PC-9 (cell line): Measurements from ENCODE around the gene NOG. TPM values are rescaled to one million over a fixed set of nuclear protein-coding genes. Genes with fewer than 3 reads are reported as not detected.

Experiments
- BruUV-seq: library from RNA; stranded (reverse); fragments of 400-500 nt; replicated peaks from 2 replicates; lab custom pipeline; 2021; lab: Mats Ljungman, UMichigan
- CTCF ChIA-PET: fragments of 300-600 bp; sonication (Branson Sonifier 250); formaldehyde crosslinking; loops from one replicate; lab custom pipeline; 2022; ENCODE audit warnings: antibody characterized with exemption; lab: Charles Lee
- POLR2A ChIA-PET: fragments of 300-600 bp; sonication (Branson Sonifier 250); formaldehyde crosslinking; loops from one replicate; lab custom pipeline; 2022; ENCODE audit warnings: antibody characterized with exemption; ENCODE audit not compliant: unreplicated experiment; lab: Charles Lee
- DNase-seq, 2 experiments: peaks; one replicate each; pipeline versions ENCODE4 v3.0.0 to v3.0.0-alpha.2; 2015 to 2022; ENCODE audit warnings: mixed read lengths in 1 of 2
- H2AFZ ChIP-seq: fragments of 200-600 bp; sonication (generic); 2 replicates; pipeline ENCODE4 v1.8.1; 2017; ENCODE audit warnings: antibody characterized with exemption
- H3F3A ChIP-seq: fragments of 200-600 bp; sonication (generic); 2 replicates; pipeline ENCODE4 v1.8.1; 2017; ENCODE audit warnings: antibody characterized with exemption, mild to moderate bottlenecking, low read depth; ENCODE audit not compliant: insufficient read depth
- H3K27ac ChIP-seq: fragments of 200-600 bp; sonication (generic); 2 replicates; pipeline ENCODE4 v1.6.1; 2016; ENCODE audit warnings: mixed run types
- H3K27me3 ChIP-seq: fragments of 200-600 bp; sonication (generic); 2 replicates; pipeline ENCODE4 v1.6.1; 2016; ENCODE audit warnings: low read depth, mixed run types; ENCODE audit not compliant: insufficient read depth
- H3K36me3 ChIP-seq: fragments of 200-600 bp; sonication (generic); 2 replicates; pipeline ENCODE4 v1.6.1; 2016; ENCODE audit warnings: low read depth, mixed run types
- H3K4me1 ChIP-seq: fragments of 200-600 bp; sonication (generic); replicated peaks from 2 replicates; pipeline ENCODE4 v1.6.1; 2016; ENCODE audit warnings: mixed run types; ENCODE audit not compliant: insufficient read depth
- H3K4me2 ChIP-seq: fragments of 200-600 bp; sonication (generic); 2 replicates; pipeline ENCODE4 v1.6.1; 2017; ENCODE audit warnings: mixed run types
- H3K4me3 ChIP-seq: fragments of 200-600 bp; sonication (generic); 2 replicates; pipeline ENCODE4 v1.6.1; 2016; ENCODE audit warnings: mixed run types
- H3K79me2 ChIP-seq: fragments of 200-600 bp; sonication (generic); 2 replicates; pipeline ENCODE4 v1.6.1; 2017; ENCODE audit warnings: low read depth, mixed run types
- H3K9me2 ChIP-seq: fragments of 200-600 bp; sonication (generic); 2 replicates; pipeline ENCODE4 v1.8.1; 2017; ENCODE audit warnings: mild to moderate bottlenecking; ENCODE audit not compliant: insufficient read depth
- H3K9me3 ChIP-seq: fragments of 200-600 bp; sonication (generic); 2 replicates; pipeline ENCODE4 v1.8.1; 2016; ENCODE audit warnings: low read depth; ENCODE audit not compliant: insufficient read depth
- H4K20me1 ChIP-seq: fragments of 200-600 bp; sonication (generic); 2 replicates; pipeline ENCODE4 v1.8.1; 2017; ENCODE audit not compliant: insufficient read depth
- EZH2 ChIP-seq: fragments of 200-600 bp; sonication (generic); IDR thresholded peaks from 2 replicates; pipeline ENCODE4 v1.8.0; 2017; ENCODE audit warnings: antibody characterized with exemption, low read depth
- intact Hi-C: fragments of 100-400 bp; cut with micrococcal nuclease; formaldehyde crosslinking; loops from one replicate; pipeline ENCODE4 v1.10.0; 2022; ENCODE audit not compliant: unreplicated experiment
- total RNA-seq: library from RNA; stranded (reverse); gene quantifications from 2 replicates; pipeline ENCODE4 v1.2.3, GENCODE V29; 2021
- TF ChIP-seq, protein P1 (sequence below): fragments of 200-600 bp; sonication (generic); conservative IDR thresholded peaks from 2 replicates; pipeline ENCODE4 v1.6.1; 2017; ENCODE audit warnings: mixed run types, antibody characterized with exemption, mild to moderate bottlenecking, moderate library complexity

NOG gene
- total RNA-seq, 1 experiment from 2014 or later: 4.8 TPM

DNA sequence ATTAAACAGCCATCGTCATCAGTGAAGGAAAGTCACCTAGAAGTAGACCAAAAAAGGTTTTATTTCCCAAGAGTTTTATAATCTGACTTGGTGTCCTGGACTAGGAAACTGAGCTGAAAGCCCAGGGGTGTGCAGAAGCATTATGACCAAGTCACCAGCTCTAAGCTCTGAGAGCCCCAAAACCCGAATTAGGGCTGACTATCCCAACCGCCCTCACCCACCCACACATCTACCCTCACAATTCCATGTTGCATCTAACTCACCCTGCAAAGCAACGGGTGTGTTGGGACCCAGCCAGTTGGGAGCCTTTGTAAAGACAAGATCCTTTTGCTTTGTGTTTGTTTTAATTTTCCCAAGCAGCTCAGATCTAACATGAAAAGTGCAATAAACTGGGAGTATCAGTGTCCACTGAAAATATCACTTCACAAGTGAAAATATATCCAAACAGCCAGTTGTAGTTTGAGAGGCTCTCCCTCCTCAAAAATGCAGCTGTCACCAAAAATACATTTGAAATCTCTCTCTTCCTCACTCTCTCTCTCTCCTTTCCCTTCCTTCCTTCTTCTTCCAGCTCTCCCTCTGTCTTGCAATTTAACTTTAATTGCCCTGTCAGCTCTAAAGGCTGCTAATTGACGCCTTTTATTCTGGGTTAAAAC, 16.2 kb upstream of the NOG start:
- TF ChIP-seq, protein P1, sequence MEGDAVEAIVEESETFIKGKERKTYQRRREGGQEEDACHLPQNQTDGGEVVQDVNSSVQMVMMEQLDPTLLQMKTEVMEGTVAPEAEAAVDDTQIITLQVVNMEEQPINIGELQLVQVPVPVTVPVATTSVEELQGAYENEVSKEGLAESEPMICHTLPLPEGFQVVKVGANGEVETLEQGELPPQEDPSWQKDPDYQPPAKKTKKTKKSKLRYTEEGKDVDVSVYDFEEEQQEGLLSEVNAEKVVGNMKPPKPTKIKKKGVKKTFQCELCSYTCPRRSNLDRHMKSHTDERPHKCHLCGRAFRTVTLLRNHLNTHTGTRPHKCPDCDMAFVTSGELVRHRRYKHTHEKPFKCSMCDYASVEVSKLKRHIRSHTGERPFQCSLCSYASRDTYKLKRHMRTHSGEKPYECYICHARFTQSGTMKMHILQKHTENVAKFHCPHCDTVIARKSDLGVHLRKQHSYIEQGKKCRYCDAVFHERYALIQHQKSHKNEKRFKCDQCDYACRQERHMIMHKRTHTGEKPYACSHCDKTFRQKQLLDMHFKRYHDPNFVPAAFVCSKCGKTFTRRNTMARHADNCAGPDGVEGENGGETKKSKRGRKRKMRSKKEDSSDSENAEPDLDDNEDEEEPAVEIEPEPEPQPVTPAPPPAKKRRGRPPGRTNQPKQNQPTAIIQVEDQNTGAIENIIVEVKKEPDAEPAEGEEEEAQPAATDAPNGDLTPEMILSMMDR: no peak
- no peak for TF ChIP-seq EZH2

DNA sequence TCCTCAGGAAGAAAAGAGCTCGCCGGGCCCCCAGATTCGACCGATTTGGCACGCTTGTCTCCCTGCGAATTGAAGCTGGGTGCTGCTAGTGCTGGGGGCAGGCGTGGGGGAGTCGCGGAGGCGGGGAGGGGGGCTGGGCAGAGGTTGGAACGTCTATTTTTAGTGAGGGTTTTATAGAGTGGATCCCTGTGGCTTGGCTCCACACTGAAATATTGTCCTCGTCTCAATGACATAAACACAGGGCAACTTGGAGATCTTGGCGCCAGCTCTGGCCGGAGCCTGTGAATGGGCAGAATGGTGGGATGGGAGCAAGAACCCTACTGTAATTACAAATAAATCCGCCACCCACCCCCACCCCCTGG, 15.7 kb upstream of the NOG start:
- intact Hi-C loops: no loop called here
- ChIA-PET CTCF (no interaction called here), POLR2A (interaction anchor here (0.7 kb wide), 1 partner anchor 69 kb away, joined by 5 read pairs; no protein-coding TSS in a partner anchor)
- no peaks in the 10 kb centered on the region for H4K20me1 ChIP-seq
- H2AFZ ChIP-seq: no peak overlapping the region
- DNase-seq: no peak
- no peaks in the 10 kb centered on the region for H3K79me2 ChIP-seq
- H3K9me3 ChIP-seq: no peaks in the 10 kb centered on the region; the same call in 1 of the 2 replicates
- H3K27me3 ChIP-seq: peaks cover 28% of the 10 kb centered on the region; the same call in 1 of the 2 replicates
- TF ChIP-seq EZH2: no peak
- TF ChIP-seq, protein P1: no peak
- no peaks in the 10 kb centered on the region for H3K9me2 ChIP-seq
- no peak overlapping the region for H3K4me2 ChIP-seq
- H3K4me3 ChIP-seq: no peak overlapping the region
- no peaks in the 10 kb centered on the region for H3K36me3 ChIP-seq
- H3F3A ChIP-seq: no peaks in the 10 kb centered on the region
- BruUV-seq: no TSS peak
- no peaks in the 10 kb centered on the region for H3K4me1 ChIP-seq
- no peak overlapping the region for H3K27ac ChIP-seq

More for the DNA sequence above, 16.2 kb upstream of the NOG start:
- no peaks in the 10 kb centered on the region for H3K36me3 ChIP-seq
- no peaks in the 10 kb centered on the region for H3F3A ChIP-seq
- H3K4me3 ChIP-seq: no peak overlapping the region
- no peak overlapping the region for H3K27ac ChIP-seq
- no TSS peak for BruUV-seq
- intact Hi-C loops: no loop called here
- no peaks in the 10 kb centered on the region for H3K4me1 ChIP-seq
- H3K4me2 ChIP-seq: no peak overlapping the region
- no peaks in the 10 kb centered on the region; the same call in 1 of the 2 replicates for H3K9me3 ChIP-seq
- H3K9me2 ChIP-seq: no peaks in the 10 kb centered on the region
- ChIA-PET CTCF (no interaction called here), POLR2A (interaction anchor here (0.6 to 0.7 kb wide), 2 partner anchors 69 to 1010 kb away, joined by 5 read pairs; no protein-coding TSS in a partner anchor)
- H3K27me3 ChIP-seq: peaks cover 23% of the 10 kb centered on the region; the same call in 1 of the 2 replicates
- H2AFZ ChIP-seq: no peak overlapping the region
- H4K20me1 ChIP-seq: no peaks in the 10 kb centered on the region
- H3K79me2 ChIP-seq: no peaks in the 10 kb centered on the region
- no peak for DNase-seq

DNA sequence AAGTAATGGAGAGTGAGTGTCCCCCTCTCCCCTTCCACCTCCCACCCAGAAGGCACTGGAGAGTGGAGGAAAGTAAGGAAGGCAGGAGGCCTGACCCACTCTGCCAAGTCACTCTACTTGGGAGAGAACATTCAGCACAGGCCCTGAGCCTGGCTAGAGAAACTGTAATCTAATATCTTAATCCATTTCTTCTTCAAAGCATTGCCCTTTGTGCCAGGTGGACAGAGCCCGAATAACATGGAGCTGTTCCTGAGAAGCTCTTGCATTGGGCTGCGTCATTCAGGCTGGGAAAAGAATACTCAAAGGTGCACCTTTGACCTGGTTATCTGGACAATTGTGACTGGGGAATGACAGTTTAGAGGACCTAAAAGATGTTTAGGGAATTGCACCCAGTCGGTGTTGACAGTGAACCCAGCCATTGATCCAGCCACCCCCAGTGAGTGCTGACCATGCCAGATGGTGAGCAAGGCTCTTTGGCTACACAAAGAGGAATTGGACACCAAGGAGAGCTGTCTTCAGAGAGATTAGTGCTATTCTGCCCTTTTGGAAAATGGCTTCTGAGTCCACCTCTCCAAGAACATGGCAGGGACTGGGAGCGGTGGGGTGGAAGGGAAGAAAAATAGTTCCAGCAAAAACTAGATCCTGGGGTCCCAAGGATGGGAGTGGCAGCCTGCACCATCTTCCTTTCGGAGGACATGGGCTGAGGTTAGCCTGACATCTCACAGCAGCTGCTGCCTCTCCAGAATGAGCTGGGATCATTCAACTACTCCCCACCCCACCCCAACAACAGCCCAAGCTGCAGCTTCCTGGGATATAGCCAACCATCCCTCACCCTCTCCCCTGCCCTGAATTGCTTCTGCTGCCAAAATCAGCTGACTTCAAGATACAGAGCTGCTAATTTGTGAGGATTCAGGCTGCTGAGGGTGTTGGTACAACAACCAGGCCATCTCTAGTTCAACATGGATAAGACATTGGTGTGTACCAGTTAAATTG, 11.6 kb upstream of the NOG start:
- no TSS peak for BruUV-seq
- Histone ChIP-seq H3K27ac (no peak overlapping the region), H3F3A (no peaks in the 10 kb centered on the region), H3K36me3 (no peaks in the 10 kb centered on the region), H3K4me2 (no peak overlapping the region), H3K9me3 (no peaks in the 10 kb centered on the region; the same call in 1 of the 2 replicates), H3K4me3 (no peak overlapping the region), H3K79me2 (no peaks in the 10 kb centered on the region), H3K27me3 (peaks cover 34% of the 10 kb centered on the region; the same call in 1 of the 2 replicates), H2AFZ (no peak overlapping the region), H4K20me1 (no peaks in the 10 kb centered on the region), H3K4me1 (no peaks in the 10 kb centered on the region), H3K9me2 (no peaks in the 10 kb centered on the region)
- intact Hi-C loops: no loop called here
- ChIA-PET POLR2A (no interaction called here), CTCF (interaction anchor here (0.6 kb wide), 1 partner anchor 177 kb away, joined by 4 read pairs; no protein-coding TSS in a partner anchor)
- DNase-seq: no peak
- TF ChIP-seq, protein P1: no peak
- TF ChIP-seq EZH2: no peak
